Peyer's patch (tissue), 4 donors: Measurements from ENCODE around the gene GJA4.

Experiments used
- POLR2A ChIP-seq, 2 donors: fragments of 450-650 bp; IDR thresholded peaks; one replicate each; pipeline ENCODE4 v1.5.1; 2017; ENCODE audit warnings: antibody characterized with exemption in 2 of 2, mild to moderate bottlenecking in 2 of 2, moderate library complexity in 2 of 2
- TF ChIP-seq, protein P1 (sequence below), 6 experiments: fragments of 450-650 bp in 4 of 6; fragments of 200-600 bp in 2 of 6; sonication (generic) in 1 of 6; IDR thresholded peaks; one replicate each; pipeline ENCODE4 v1.5.1; 2017 to 2019; ENCODE audit warnings: antibody characterized with exemption in 6 of 6, mild to moderate bottlenecking in 3 of 6, moderate library complexity in 1 of 6

DNA sequence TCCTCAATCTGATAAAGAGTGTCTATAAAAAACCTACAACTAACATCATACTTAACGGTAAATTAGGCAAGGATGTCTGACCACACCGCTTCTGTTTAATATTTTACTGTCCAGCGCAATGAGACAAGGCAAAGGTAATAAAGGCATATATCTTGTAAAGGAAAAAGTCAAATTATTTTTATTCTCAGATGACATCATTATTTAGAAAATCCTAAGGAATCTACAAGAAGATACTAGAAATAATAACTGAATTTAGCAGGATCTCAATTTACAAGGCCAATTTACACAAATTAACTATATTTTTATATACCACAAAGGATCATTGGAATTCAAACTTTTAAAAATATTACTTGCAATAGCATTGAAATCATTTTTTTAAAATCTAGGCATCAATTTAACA, 29.4 kb downstream of the GJA4 start:
- TF ChIP-seq, protein P1, sequence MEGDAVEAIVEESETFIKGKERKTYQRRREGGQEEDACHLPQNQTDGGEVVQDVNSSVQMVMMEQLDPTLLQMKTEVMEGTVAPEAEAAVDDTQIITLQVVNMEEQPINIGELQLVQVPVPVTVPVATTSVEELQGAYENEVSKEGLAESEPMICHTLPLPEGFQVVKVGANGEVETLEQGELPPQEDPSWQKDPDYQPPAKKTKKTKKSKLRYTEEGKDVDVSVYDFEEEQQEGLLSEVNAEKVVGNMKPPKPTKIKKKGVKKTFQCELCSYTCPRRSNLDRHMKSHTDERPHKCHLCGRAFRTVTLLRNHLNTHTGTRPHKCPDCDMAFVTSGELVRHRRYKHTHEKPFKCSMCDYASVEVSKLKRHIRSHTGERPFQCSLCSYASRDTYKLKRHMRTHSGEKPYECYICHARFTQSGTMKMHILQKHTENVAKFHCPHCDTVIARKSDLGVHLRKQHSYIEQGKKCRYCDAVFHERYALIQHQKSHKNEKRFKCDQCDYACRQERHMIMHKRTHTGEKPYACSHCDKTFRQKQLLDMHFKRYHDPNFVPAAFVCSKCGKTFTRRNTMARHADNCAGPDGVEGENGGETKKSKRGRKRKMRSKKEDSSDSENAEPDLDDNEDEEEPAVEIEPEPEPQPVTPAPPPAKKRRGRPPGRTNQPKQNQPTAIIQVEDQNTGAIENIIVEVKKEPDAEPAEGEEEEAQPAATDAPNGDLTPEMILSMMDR (IDR thresholded peaks at IDR 0.05): no peak
- no peak for TF ChIP-seq POLR2A (IDR thresholded peaks at IDR 0.05)
